Measurements from ENCODE around the gene MTHFD1L. TPM values are rescaled to one million over a fixed set of nuclear protein-coding genes. Genes with fewer than 3 reads are reported as not detected.
A peak's percentile ranks its signal among the peaks of the same experiment; 100 is the strongest.

MTHFD1L gene
- total RNA-seq, 1 donor from 2014 or later, result 59.1 TPM

- peaks cover 16% of the 10 kb centered on the region for H3K4me1 Mint-ChIP-seq
- no peaks in the 10 kb centered on the region for H3K9me3 Mint-ChIP-seq
- DNase-seq (ENCODE audit: low spot score in 2 of 2, unreplicated experiment in 2 of 2), result no peak
- peaks cover 10% of the 10 kb centered on the region for H3K36me3 Mint-ChIP-seq
- no peak overlapping the region for H3K27ac Mint-ChIP-seq
- H3K27me3 Mint-ChIP-seq (ENCODE audit: low read depth), result no peaks in the 10 kb centered on the region
- no peak overlapping the region for H3K4me3 Mint-ChIP-seq
- TF ChIP-seq CTCF (IDR thresholded peaks at IDR 0.05; ENCODE audit: unreplicated experiment), result no peak
These were observed 8.7 kb downstream of the MTHFD1L start for GRCh38 chr6:150874179-150874578.

- H3K36me3 Mint-ChIP-seq, result peaks cover 18% of the 10 kb centered on the region
- H3K4me3 Mint-ChIP-seq, result no peak overlapping the region
- no peaks in the 10 kb centered on the region for H3K9me3 Mint-ChIP-seq
- peak overlapping the region; percentile 7 for H3K27ac Mint-ChIP-seq
- H3K27me3 Mint-ChIP-seq (ENCODE audit: low read depth), result no peaks in the 10 kb centered on the region
- no peak for TF ChIP-seq CTCF (IDR thresholded peaks at IDR 0.05; ENCODE audit: unreplicated experiment)
- H3K4me1 Mint-ChIP-seq, result peaks cover 13% of the 10 kb centered on the region
- DNase-seq (ENCODE audit: low spot score in 2 of 2, unreplicated experiment in 2 of 2), result no peak
These were observed 10.3 kb downstream of the MTHFD1L start for GRCh38 chr6:150875841-150876240.

GRCh38 chr6:150876598-150876997, 11.1 kb downstream of the MTHFD1L start:
- H3K9me3 Mint-ChIP-seq, result no peaks in the 10 kb centered on the region
- DNase-seq (ENCODE audit: low spot score in 2 of 2, unreplicated experiment in 2 of 2), result no peak
- H3K27ac Mint-ChIP-seq, result no peak overlapping the region
- H3K4me3 Mint-ChIP-seq, result no peak overlapping the region
- peaks cover 18% of the 10 kb centered on the region for H3K36me3 Mint-ChIP-seq
- H3K4me1 Mint-ChIP-seq, result peaks cover 16% of the 10 kb centered on the region
- TF ChIP-seq CTCF (IDR thresholded peaks at IDR 0.05; ENCODE audit: unreplicated experiment), result no peak
- no peaks in the 10 kb centered on the region for H3K27me3 Mint-ChIP-seq (ENCODE audit: low read depth)

GRCh38 chr6:150877928-150878327, 12.4 kb downstream of the MTHFD1L start:
- peaks cover 13% of the 10 kb centered on the region for H3K36me3 Mint-ChIP-seq
- peaks cover 27% of the 10 kb centered on the region for H3K4me1 Mint-ChIP-seq
- TF ChIP-seq CTCF (IDR thresholded peaks at IDR 0.05; ENCODE audit: unreplicated experiment), result no peak
- H3K27me3 Mint-ChIP-seq (ENCODE audit: low read depth), result no peaks in the 10 kb centered on the region
- no peak overlapping the region for H3K4me3 Mint-ChIP-seq
- H3K27ac Mint-ChIP-seq, result no peak overlapping the region
- H3K9me3 Mint-ChIP-seq, result no peaks in the 10 kb centered on the region
- no peak for DNase-seq (ENCODE audit: low spot score in 2 of 2, unreplicated experiment in 2 of 2)

GRCh38 chr6:150878347-150879213, 13.1 kb downstream of the MTHFD1L start:
- Mint-ChIP-seq H3K4me3 (no peak overlapping the region), H3K9me3 (no peaks in the 10 kb centered on the region), H3K27ac (no peak overlapping the region), H3K4me1 (peaks cover 32% of the 10 kb centered on the region), H3K27me3 (ENCODE audit: low read depth) (no peaks in the 10 kb centered on the region), H3K36me3 (peaks cover 17% of the 10 kb centered on the region)
- no peak for DNase-seq (ENCODE audit: low spot score in 2 of 2, unreplicated experiment in 2 of 2)
- TF ChIP-seq CTCF (IDR thresholded peaks at IDR 0.05; ENCODE audit: unreplicated experiment), result no peak

Data from mesothelial cell of epicardium (in vitro differentiated cells).